ENCODE measurements around the gene ASMTL.

DNA sequence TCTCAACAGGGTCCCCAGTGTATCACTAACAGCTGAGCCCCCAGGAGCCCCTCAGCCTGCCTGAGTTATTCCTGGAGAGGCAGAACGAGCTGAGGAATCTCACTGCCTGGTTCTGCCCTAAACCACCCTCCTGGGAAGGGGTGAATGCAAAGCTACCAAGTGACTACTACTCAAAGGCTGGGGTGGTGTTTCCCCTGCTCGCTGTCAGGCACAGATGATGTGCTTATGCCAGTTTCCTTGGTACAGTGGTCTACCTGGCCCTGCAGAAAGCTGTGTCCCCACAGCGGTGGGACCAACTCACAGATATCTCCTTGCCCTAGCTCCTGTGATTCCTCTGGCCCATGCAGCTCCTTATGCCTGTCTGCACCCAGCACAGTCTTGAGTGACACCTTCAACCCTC, 35.4 kb upstream of the ASMTL start:
- TF ChIP-seq POLR2A (IDR thresholded peaks at IDR 0.05) = no peak
- TF ChIP-seq, protein P1, sequence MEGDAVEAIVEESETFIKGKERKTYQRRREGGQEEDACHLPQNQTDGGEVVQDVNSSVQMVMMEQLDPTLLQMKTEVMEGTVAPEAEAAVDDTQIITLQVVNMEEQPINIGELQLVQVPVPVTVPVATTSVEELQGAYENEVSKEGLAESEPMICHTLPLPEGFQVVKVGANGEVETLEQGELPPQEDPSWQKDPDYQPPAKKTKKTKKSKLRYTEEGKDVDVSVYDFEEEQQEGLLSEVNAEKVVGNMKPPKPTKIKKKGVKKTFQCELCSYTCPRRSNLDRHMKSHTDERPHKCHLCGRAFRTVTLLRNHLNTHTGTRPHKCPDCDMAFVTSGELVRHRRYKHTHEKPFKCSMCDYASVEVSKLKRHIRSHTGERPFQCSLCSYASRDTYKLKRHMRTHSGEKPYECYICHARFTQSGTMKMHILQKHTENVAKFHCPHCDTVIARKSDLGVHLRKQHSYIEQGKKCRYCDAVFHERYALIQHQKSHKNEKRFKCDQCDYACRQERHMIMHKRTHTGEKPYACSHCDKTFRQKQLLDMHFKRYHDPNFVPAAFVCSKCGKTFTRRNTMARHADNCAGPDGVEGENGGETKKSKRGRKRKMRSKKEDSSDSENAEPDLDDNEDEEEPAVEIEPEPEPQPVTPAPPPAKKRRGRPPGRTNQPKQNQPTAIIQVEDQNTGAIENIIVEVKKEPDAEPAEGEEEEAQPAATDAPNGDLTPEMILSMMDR (IDR thresholded peaks at IDR 0.05) = no peak
- TF ChIP-seq POLR2AphosphoS5 (IDR thresholded peaks at IDR 0.05) = no peak
- TF ChIP-seq EP300 (IDR thresholded peaks at IDR 0.05; ENCODE audit: low read depth) = no peak
